GM19468 (cell line): Measurements from ENCODE around the gene TIMP3.

ENCODE experiments used
- ATAC-seq: cut with Tn5 transposase; IDR thresholded peaks from one replicate; pipeline ENCODE4 v1.9.1; 2021; ENCODE audit warnings: mild to moderate bottlenecking, moderate library complexity, moderate number of reproducible peaks; ENCODE audit not compliant: unreplicated experiment; ENCODE audit errors: extremely low read depth

Gene TIMP3

DNA sequence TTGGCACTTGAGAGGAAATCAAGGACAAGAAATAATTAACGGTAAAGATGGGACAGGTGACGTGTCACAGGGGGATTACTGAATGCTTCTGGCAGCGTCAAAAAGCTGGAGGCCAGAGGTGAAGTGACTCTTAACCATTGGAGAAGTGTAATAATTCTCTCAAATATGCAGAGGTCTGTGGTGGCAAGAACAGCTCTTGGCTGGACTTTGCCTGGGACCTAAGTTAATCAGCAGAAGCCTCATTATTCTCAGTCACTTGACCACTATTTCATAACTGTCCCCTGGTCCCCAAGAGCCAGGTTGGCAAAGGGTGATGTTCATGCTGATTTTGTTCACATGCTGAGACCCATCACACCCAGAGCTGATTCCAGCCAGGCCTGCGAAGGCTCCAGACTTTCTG is 72.9 kb downstream of the TIMP3 start:
- ATAC-seq, result no peak

GRCh38 chr22:32874976-32875375 is 73.5 kb downstream of the TIMP3 start:
- ATAC-seq, result no peak

GRCh38 chr22:32876516-32876915 is 75.0 kb downstream of the TIMP3 start:
- no peak for ATAC-seq

DNA sequence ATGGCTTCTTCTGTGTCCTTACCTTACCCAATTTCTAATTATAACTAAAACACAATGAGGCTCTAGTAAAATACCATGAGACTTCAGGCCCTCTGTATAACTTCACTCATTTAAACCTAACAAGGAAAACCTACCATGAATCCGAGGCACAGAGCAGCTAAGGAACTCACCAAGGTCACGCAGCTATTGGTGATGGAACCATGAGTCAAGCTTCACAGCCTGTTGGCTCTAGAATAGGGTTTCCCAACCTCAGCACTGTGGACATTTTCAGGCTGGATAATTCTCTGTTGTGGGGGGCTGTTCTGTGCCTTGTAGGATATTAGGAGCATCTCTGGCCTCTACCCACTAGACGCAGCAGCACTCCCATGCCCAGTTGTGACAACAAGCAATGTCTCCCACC is 75.7 kb downstream of the TIMP3 start:
- no peak for ATAC-seq

GRCh38 chr22:32879550-32879949 is 78.0 kb downstream of the TIMP3 start:
- no peak for ATAC-seq

DNA sequence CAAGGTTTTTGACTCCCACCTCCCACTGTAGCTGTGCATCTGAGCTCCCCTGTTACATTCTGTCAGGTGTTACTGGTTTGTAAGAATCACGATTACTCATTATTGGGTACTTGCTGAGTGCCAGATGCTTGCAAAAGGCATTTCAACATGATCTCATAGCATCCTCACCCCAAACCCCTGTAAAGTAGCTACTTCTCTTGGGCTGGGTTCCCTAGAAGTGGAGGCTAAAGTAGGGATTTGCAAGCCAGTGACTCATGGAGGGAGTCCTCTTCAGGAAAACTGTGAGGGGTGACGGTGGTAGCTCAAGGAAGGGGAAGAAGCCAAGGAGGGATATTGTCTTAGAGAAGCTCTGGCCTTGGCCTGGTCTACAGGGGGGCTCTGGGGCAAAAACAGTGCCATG is 78.6 kb downstream of the TIMP3 start:
- ATAC-seq, result no peak

DNA sequence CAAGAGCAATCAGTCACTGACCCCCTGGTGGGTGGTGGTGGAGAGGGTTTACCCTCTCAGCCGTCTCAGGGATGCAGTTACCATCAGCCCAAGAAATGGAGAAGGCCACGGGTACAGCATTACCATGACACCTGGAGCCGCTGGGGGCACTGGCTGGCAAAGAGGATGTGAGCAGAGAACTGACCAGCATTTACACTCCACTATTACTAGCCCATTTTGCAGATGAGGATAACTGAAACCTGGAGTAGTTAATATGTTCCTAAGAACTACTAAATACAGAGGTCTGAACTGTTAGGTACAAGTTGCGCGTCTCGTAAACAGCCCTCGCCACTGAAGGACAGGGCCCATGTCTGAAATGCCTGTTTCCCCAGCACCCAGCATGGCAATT is 79.0 kb downstream of the TIMP3 start:
- ATAC-seq, result no peak

DNA sequence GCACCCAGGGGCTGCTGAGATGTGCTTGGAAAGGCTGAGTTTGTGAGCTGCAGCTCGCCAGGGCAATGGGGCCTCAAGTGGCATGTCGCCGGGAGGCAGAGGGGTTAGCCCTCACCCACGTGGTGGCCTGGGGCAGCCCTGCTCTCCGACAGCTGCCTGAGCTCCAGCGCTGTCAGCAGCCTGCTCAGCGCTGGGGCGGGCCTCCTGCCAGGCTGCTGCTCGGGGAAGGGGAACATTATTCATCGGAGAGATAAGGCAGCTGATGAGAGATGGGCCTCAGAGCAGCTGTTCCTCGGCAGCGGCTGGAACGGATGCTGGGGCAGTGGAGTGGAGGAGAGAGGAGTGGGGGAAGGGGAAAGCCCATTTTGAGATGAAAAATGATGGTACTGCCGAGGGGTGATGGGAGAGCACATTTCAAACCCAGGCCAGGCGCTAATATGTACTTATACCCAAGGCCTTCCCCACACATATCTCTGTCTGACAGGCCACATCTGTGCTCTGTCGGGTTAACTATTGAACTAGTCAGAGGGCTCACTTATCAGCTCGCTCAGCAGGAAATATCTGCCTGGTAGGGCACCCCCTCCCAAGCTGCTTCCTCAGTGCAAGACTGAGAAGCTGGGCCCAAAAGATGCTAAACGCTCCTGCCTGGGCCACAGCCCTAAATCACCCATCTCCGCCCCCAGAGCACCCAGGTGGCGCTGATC is 79.5 kb downstream of the TIMP3 start:
- ATAC-seq, result no peak

- ATAC-seq, result no peak
These were observed 80.9 kb downstream of the TIMP3 start for GRCh38 chr22:32882360-32882755.

DNA sequence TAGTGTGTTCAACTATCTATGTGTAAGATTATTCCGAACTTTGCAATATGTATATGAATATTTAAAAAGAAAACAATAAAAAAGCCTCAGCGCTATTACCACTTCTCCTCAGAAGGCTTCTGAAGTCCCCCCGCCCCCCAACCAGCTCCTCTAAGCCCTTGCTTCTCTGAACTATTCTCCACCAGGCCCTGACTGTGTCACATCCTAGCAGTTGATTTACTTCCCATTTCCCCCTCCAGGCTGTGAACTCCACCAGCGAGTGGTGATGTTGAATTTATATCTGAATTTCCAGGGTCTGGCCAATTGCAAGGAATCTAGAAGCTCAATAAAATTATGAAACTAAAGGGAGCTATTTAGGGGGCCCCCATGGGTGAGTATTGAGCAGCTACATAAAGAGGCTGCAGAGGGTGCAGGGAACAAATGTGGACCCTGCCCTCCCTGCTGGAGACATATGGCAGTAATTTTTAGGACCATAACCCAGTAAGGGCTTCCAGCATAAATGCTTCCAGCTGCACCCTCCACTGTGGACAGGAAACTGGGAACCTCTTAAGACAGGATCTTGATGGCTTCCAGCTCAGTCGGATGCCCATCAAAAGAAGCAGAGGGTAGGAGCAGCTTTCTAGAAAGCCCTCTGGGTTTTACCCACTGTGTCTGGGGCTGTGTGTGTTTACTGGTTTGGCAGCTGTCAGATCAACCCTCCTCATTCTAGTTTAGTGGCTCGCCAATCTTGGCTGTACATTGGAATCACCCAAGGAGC is 81.4 kb downstream of the TIMP3 start:
- ATAC-seq, result no peak

- ATAC-seq, result no peak
These were observed 85.9 kb downstream of the TIMP3 start for GRCh38 chr22:32887324-32887980.

GRCh38 chr22:32888976-32889375 is 87.5 kb downstream of the TIMP3 start:
- no peak for ATAC-seq

DNA sequence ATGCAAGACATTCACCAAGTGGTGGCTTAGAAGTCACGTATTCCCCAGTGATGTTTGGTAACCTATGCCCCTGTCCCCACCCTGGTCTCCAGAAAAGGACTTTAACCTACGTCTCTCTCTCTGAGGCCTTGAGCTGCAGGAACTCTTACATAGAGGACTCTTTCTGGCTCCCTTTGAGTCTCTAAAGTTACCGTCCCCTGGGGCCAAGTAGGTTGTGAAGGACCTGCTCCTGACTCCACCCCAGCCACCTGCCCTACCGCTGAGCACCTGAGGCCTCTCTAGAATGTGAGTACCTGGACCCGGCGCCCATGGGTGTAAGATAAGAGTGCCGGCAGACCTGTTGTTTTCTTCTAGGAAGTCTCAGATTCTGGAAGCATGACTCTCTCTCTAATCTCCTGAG is 95.4 kb downstream of the TIMP3 start:
- no peak for ATAC-seq

GRCh38 chr22:32897400-32897799 is 95.9 kb downstream of the TIMP3 start:
- no peak for ATAC-seq

- ATAC-seq, result no peak
These were observed 99.6 kb downstream of the TIMP3 start for GRCh38 chr22:32900886-32901635.

DNA sequence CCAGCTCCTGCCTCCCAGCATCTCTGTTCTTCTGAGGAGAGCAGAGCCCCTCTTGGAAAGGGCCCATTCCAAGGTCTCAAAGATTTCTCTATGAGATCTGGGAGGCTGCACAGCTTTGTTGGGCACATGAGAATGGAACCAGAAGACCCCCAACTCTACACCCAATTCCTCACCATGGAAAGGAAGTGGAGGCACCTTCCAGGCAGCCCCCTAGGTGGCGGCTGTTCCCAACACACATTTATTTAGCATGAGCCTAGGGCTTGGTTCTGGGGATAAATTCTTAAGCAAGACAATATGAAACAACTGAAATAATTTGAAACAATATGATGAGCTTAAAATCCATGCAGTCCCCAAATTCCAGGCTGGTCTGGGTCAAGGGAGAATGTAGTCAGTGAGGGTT is 100.4 kb downstream of the TIMP3 start:
- ATAC-seq, result no peak

GRCh38 chr22:32903507-32903906 is 102.0 kb downstream of the TIMP3 start:
- ATAC-seq, result no peak

DNA sequence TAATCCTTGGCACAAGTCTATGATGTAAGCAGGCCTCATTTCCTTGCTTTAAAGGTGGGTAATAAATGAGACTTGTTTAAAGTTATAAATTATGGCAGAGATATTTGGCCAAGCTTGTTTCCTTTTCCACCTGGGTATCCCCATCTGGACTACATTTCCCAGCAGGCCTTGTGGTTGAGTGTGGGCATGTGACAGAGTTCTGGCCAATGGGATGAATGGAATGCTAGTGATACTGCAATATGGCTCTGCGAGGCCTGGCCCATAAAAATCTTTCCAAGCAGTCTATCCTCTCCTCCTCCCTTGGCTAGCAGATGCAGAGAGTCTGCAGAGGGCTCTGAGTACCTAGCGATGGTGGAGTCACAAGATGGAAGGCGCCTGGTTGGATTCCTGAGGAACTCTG is 102.5 kb downstream of the TIMP3 start:
- ATAC-seq, result no peak

DNA sequence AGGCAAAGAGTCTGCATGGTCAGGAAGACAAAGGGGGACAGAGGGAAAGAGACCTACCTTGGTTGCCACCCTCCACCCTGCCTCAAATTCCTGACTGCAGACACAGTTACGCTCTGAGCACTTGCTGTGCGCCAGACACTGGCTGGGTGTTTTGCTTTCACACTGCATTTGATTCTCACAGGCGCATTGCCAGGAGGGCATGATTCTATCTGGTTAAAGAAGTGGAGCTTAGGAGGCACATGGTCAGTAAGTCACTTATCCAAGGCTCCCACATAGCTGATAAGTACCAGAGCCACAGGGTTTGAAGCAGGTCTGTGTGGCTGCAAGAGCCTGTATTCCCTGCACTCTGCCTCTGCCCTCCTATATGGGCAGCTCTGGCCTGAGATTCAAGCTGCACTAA is 103.9 kb downstream of the TIMP3 start:
- no peak for ATAC-seq

DNA sequence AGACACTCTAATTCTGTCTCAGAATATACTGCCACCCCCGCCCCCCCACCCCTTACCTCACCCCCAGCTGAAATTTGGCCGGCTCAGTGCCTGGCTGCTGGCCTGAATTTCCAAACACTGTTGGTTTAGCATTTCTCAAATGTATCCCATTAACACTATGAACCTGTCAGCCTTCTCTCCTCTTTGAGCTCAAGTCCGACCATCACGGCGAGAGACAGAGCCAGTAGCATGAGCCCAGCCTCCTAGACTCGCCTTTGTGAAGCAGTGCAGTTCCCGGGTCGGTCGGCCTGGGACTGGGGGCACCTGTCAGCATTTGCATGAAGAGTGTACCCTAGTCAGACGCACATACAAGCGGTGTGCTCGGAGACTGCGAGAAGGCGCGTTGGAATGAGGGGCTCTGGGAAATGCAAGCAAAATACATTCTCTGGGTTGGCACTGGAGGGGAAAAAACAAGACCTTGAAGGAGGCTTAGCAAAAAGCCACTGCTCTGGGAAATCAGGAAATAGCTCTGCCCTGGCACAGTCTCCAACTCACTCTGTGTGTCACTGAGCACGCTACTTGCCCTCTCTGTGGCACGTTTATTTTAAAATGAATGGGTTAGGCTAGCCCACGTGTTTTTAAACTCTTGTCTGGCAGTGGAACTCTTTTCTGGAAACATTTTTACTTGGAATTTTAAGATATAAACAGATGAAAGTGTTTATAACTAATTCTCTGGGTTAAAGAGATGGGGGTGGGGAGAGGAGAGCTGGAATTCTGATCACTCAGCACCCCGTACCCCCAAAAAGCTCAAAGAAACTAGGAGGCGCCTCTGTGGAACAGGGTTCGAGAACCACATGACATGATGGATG is 108.3 kb downstream of the TIMP3 start:
- ATAC-seq, result no peak
